DOHH2 (cell line): Measurements from ENCODE around the gene RUNX2.

Experiments
- CTCF ChIP-seq: fragments of 200-600 bp; sonication (generic); IDR thresholded peaks from one replicate; pipeline ENCODE4 v1.5.1; 2014; ENCODE audit warnings: antibody characterized with exemption, mild to moderate bottlenecking, low read depth, low read length; ENCODE audit not compliant: poor library complexity, severe bottlenecking
- EZH2phosphoT487 ChIP-seq: fragments of 200-600 bp; sonication (generic); IDR thresholded peaks from 2 replicates; pipeline ENCODE4 v1.6.1; 2017; ENCODE audit warnings: borderline replicate concordance, mild to moderate bottlenecking, antibody characterized with exemption, low read length, moderate library complexity, mixed read lengths

GRCh38 chr6:45521226-45521625 lies 193.1 kb downstream of the RUNX2 start:
- no peak for TF ChIP-seq CTCF
- no peak for TF ChIP-seq EZH2phosphoT487
